Measurements from ENCODE around the gene UXS1.

DNA sequence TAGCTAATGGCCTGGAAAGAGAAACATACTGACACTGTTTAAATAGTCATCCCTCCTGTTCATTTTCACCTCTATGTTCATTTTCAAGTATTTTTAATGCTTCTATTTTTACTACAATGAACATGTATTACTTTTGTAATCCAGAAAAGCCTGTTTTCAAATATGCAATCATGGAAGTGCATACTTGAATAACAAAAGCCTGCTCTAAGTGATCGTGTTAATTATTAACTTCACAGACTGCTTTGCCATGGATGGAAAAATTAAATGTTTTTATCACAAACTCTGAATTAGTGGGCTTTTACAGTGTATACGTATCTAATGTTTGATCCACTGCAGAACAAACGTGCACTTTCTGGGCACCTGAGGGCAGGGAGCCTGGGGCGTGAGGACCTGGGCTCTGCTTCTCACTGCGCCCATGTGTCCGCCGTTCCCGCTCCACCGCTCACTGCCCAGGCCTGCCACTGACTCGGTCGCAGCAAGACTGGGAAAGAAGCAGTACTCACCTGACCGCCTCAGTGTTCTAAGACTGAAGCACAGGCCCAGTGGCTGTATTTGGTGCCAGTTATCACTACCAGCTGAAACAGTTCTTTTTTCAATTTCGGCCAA is 80.6 kb downstream of the UXS1 start:
- no peak for TF ChIP-seq SMC3 (conservative IDR thresholded peaks at IDR 0.05; ENCODE audit: poor library complexity)
- TF ChIP-seq, protein P1, sequence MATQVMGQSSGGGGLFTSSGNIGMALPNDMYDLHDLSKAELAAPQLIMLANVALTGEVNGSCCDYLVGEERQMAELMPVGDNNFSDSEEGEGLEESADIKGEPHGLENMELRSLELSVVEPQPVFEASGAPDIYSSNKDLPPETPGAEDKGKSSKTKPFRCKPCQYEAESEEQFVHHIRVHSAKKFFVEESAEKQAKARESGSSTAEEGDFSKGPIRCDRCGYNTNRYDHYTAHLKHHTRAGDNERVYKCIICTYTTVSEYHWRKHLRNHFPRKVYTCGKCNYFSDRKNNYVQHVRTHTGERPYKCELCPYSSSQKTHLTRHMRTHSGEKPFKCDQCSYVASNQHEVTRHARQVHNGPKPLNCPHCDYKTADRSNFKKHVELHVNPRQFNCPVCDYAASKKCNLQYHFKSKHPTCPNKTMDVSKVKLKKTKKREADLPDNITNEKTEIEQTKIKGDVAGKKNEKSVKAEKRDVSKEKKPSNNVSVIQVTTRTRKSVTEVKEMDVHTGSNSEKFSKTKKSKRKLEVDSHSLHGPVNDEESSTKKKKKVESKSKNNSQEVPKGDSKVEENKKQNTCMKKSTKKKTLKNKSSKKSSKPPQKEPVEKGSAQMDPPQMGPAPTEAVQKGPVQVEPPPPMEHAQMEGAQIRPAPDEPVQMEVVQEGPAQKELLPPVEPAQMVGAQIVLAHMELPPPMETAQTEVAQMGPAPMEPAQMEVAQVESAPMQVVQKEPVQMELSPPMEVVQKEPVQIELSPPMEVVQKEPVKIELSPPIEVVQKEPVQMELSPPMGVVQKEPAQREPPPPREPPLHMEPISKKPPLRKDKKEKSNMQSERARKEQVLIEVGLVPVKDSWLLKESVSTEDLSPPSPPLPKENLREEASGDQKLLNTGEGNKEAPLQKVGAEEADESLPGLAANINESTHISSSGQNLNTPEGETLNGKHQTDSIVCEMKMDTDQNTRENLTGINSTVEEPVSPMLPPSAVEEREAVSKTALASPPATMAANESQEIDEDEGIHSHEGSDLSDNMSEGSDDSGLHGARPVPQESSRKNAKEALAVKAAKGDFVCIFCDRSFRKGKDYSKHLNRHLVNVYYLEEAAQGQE (IDR thresholded peaks at IDR 0.05; ENCODE audit: borderline replicate concordance): no peak
- no peak for TF ChIP-seq RAD21 (conservative IDR thresholded peaks at IDR 0.05)
- TF ChIP-seq, protein P2, sequence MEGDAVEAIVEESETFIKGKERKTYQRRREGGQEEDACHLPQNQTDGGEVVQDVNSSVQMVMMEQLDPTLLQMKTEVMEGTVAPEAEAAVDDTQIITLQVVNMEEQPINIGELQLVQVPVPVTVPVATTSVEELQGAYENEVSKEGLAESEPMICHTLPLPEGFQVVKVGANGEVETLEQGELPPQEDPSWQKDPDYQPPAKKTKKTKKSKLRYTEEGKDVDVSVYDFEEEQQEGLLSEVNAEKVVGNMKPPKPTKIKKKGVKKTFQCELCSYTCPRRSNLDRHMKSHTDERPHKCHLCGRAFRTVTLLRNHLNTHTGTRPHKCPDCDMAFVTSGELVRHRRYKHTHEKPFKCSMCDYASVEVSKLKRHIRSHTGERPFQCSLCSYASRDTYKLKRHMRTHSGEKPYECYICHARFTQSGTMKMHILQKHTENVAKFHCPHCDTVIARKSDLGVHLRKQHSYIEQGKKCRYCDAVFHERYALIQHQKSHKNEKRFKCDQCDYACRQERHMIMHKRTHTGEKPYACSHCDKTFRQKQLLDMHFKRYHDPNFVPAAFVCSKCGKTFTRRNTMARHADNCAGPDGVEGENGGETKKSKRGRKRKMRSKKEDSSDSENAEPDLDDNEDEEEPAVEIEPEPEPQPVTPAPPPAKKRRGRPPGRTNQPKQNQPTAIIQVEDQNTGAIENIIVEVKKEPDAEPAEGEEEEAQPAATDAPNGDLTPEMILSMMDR (IDR thresholded peaks at IDR 0.05; ENCODE audit: poor library complexity, severe bottlenecking): no peak
